Adrenal gland (tissue), 12 donors: Measurements from ENCODE around the gene NFYC. TPM values are rescaled to one million over a fixed set of nuclear protein-coding genes. Genes with fewer than 3 reads are reported as not detected.

Source experiments
- DNase-seq, 7 donors: peaks; one replicate each; pipeline ENCODE4 v3.0.0-alpha.2; 2019 to 2020
- H3K27ac ChIP-seq, 5 donors: fragments of 200-600 bp; sonication (generic) in 4 of 5; 1 replicate in 3 of 5; 2 replicates in 2 of 5; pipeline versions ENCODE4 v1.5.1 to v1.8.0; 2016 to 2020; ENCODE audit warnings: mild to moderate bottlenecking in 1 of 5
- H3K27me3 ChIP-seq: fragments of 200-600 bp; 2 replicates; pipeline ENCODE4 v1.8.0; 2021
- H3K36me3 ChIP-seq, 2 donors: fragments of 200-600 bp; replicated peaks in 1 of 2; 1 replicate in 1 of 2; 2 replicates in 1 of 2; pipeline versions ENCODE4 v1.5.1 to v1.8.0; 2018 to 2022
- H3K4me1 ChIP-seq, 2 donors: fragments of 200-600 bp; replicated peaks in 1 of 2; 1 replicate in 1 of 2; 2 replicates in 1 of 2; pipeline versions ENCODE4 v1.5.1 to v1.8.0; 2018 to 2021
- H3K4me3 ChIP-seq, 4 donors: fragments of 200-600 bp; sonication (generic) in 3 of 4; one replicate each; pipeline ENCODE4 v1.5.1; 2016 to 2018
- H3K9me3 ChIP-seq, 3 donors: fragments of 200-600 bp; sonication (generic) in 1 of 3; replicated peaks in 1 of 3; 1 replicate in 2 of 3; 2 replicates in 1 of 3; pipeline versions ENCODE4 v1.5.1 to v1.8.0; 2016 to 2021
- POLR2A ChIP-seq, 2 donors: fragments of 450-650 bp; IDR thresholded peaks; one replicate each; pipeline ENCODE4 v1.6.1; 2017; ENCODE audit warnings: antibody characterized with exemption in 2 of 2, mild to moderate bottlenecking in 2 of 2, moderate library complexity in 1 of 2
- WGBS, 4 donors: extraction: QIAGEN DNeasy Blood & Tissue Kit in 2 of 4; methylation state at CpG; one replicate each; pipeline versions ENCODE4 v1.1.5 to v1.1.7; 2013 to 2017; 5-methylcytosine and 5-hydroxymethylcytosine counted together
- intact Hi-C, 2 donors: fragments of 100-400 bp; cut with DNase I; formaldehyde crosslinking; loops; one replicate each; pipeline versions ENCODE4 v1.14.1 to v1.15.0; 2022 to 2023
- polyA plus RNA-seq, 3 donors: library from polyadenylated mRNA; stranded (reverse); fragments of 200-250 nt in 2 of 3; fragments of 350-450 nt in 1 of 3; fragmentation: Illumina TruSeq in 1 of 3; extraction: RNeasy Lipid Tissue Mini Kit (QIAGEN cat#74804) in 1 of 3; gene quantifications; one replicate each; pipeline ENCODE4 v1.2.3, GENCODE V29; 2013 to 2014
- total RNA-seq, 9 donors: library from RNA; depleted of rRNA in 4 of 9; stranded (reverse); fragments of >200 nt in 4 of 9; fragments of 120-200 nt in 1 of 9; fragmentation: NEBNext Ultra II Directional in 1 of 9; extraction: Animal tissue kit (Norgen Biotek cat#: 25700) in 1 of 9; gene quantifications; one replicate each; pipeline versions ENCODE4 v1.1.0 to v1.2.4, GENCODE V29; 2013 to 2023
- TF ChIP-seq, protein P1 (sequence below), 6 experiments: fragments of 450-650 bp in 4 of 6; fragments of 200-600 bp in 2 of 6; sonication (generic) in 1 of 6; IDR thresholded peaks; 1 replicate in 5 of 6; 2 replicates in 1 of 6; pipeline versions ENCODE4 v1.5.1 to v1.8.0; 2016 to 2021; ENCODE audit warnings: antibody characterized with exemption in 6 of 6, mild to moderate bottlenecking in 2 of 6, moderate library complexity in 1 of 6
- donor health status: healthy with polysubstance abuse.
- donor health status: Bipolar disorder and iron deficiency.
- donor health status: DM: yes; HTN: yes; CAD: no.
- donor health status: DM: no; HTN: no; CAD: no.
- donor health status: DM: no; HTN: no; CAD: no.
- donor health status: DM: yes; HTN: yes; CAD: no.

NFYC gene
- total and polyA plus RNA-seq, 12 donors = 35.9 to 73.8 (median 51.2) TPM

DNA sequence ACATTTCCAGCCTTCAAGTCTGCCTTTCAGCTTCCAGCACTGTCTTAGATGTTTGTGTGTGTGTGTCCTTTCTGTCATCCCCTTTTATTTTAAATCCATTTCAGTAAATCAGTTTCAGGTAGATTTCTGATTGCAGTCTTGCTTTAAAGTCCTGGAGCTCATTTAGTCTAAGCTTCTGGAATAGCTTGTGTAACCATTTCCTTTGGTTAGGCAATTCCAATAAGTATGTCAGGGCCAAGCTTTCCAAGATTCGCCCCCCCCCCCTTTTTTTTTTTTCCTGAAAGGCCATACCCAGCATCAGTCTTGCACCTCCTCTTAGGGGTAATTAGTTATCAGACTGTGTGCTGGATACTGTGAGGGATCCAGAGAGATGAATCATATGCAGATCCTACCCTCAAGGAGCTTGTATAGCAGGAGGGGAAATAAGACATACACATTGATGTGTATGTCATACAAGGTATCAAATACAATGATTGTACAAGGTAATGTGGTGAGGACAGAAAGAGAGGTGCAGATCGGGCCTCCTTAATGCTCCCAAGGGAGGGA lies 41.3 kb downstream of the NFYC start:
- Histone ChIP-seq H3K27me3 (no peaks in the 10 kb centered on the region), H3K36me3 (no peaks in the 10 kb centered on the region), H3K4me3 (no peak overlapping the region), H3K4me1 (peaks cover 9 to 12% of the 10 kb centered on the region in 2 donors), H3K9me3 (no peaks in the 10 kb centered on the region), H3K27ac (no peak overlapping the region)
- WGBS, 4 donors = 59 to 72% (median 67%) methylated on average over 2 of the region's 2 CpGs
- no peak for DNase-seq
- TF ChIP-seq, protein P1, sequence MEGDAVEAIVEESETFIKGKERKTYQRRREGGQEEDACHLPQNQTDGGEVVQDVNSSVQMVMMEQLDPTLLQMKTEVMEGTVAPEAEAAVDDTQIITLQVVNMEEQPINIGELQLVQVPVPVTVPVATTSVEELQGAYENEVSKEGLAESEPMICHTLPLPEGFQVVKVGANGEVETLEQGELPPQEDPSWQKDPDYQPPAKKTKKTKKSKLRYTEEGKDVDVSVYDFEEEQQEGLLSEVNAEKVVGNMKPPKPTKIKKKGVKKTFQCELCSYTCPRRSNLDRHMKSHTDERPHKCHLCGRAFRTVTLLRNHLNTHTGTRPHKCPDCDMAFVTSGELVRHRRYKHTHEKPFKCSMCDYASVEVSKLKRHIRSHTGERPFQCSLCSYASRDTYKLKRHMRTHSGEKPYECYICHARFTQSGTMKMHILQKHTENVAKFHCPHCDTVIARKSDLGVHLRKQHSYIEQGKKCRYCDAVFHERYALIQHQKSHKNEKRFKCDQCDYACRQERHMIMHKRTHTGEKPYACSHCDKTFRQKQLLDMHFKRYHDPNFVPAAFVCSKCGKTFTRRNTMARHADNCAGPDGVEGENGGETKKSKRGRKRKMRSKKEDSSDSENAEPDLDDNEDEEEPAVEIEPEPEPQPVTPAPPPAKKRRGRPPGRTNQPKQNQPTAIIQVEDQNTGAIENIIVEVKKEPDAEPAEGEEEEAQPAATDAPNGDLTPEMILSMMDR (IDR thresholded peaks at IDR 0.05) = no peak
- no peak for TF ChIP-seq POLR2A (IDR thresholded peaks at IDR 0.05)
- intact Hi-C loops = no loop called here

DNA sequence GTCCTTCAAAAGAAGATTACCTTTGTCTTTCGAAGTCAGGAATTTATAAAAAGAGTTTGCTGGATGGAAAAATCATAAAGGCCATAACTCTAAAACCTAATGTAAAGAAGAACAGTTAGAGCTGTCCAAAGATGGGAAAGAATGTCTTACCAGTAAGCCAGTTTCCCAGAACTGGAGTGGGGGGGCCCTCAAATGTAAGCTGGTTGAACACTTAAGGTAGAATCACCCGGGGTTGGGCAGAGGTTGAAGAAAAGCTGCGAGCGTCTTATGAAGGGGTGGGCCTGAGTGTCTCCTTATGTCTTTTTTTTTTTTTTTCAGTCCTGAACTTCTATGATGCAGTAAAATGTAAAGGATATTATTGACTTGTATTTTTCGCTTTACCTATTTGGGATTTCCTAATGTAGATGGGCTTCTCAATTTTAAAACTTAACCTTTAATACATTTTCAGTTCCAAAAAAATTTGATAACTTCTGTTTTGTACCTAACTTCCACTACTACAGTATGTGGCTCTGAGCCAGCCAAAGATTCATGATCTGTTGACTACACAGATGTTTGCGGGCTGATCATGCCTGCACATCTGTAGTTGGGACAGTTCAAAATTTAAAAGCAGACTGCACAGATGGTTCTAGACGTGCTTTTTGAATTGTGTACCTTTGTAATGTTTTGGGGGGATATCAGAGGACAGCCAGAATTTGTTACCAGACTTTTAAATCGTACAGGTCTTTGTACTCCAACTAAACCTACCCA lies 43.6 kb downstream of the NFYC start:
- no peak overlapping the region for H3K27ac ChIP-seq
- TF ChIP-seq, protein P1 (IDR thresholded peaks at IDR 0.05) = no peak
- TF ChIP-seq POLR2A (IDR thresholded peaks at IDR 0.05) = no peak
- WGBS, 4 donors = 87 to 89% (median 89%) methylated on average over 8 of the region's 8 CpGs
- DNase-seq = no peak
- no peaks in the 10 kb centered on the region for H3K9me3 ChIP-seq
- intact Hi-C loops = no loop called here
- H3K27me3 ChIP-seq = no peaks in the 10 kb centered on the region
- H3K4me3 ChIP-seq = no peak overlapping the region
- H3K4me1 ChIP-seq = peaks cover 9 to 19% of the 10 kb centered on the region in 2 donors
- peaks cover 0 to 14% of the 10 kb centered on the region in 2 donors for H3K36me3 ChIP-seq

DNA sequence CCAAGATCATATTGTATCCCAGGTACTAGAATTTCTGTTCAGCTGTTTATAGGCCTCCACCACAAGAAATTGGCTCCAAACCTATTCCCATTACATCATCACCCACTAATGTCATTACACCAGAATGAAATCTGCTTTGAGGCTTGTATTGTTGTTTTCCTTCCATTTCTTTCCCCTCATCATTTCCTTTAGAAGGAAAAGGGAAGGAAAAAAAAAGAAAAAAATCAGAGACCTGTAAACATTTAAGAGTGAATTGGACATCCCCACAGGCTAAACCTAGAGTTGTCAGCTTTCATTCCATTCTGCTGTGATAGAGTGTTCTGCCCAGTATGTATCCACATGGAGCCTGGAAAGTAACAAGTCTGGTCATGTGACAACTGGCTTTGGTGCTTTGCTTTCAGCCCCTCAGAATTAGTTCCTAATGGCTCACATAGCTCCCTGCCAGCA lies 44.6 kb downstream of the NFYC start:
- Histone ChIP-seq H3K27me3 (no peaks in the 10 kb centered on the region), H3K4me3 (no peak overlapping the region), H3K27ac (peak overlapping the region in 1 of 5 donors; percentile 22), H3K9me3 (no peaks in the 10 kb centered on the region), H3K4me1 (peaks cover 9 to 27% of the 10 kb centered on the region in 2 donors), H3K36me3 (peaks cover 0 to 16% of the 10 kb centered on the region in 2 donors)
- intact Hi-C loops = no loop called here
- TF ChIP-seq, protein P1 (IDR thresholded peaks at IDR 0.05) = no peak
- no peak for TF ChIP-seq POLR2A (IDR thresholded peaks at IDR 0.05)
- no peak for DNase-seq

DNA sequence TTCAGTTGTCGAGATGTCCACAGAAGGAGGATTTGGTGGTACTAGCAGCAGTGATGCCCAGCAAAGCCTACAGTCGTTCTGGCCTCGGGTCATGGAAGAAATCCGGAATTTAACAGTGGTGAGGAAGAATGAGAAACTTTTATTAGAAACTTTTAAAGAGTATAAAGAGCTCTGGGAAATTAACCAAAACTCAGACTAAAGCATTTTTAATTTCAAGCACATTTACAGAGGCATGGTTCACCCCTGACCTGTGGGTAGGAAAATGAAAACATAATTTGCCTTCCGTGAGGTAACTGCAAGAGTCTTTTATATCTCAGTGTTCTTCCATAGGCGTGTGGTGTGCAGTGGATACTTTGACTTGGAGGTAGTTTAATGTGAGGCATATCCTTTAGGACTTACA lies 47.3 kb downstream of the NFYC start:
- intact Hi-C loops = no loop called here
- H3K27me3 ChIP-seq = no peaks in the 10 kb centered on the region
- DNase-seq = no peak
- peaks cover 0 to 34% of the 10 kb centered on the region in 2 donors for H3K36me3 ChIP-seq
- peaks cover 0 to 18% of the 10 kb centered on the region in 2 donors for H3K4me1 ChIP-seq
- H3K9me3 ChIP-seq = no peaks in the 10 kb centered on the region
- WGBS, 4 donors = 85 to 92% (median 90%) methylated on average over 6 of the region's 6 CpGs
- H3K27ac ChIP-seq = no peak overlapping the region
- TF ChIP-seq, protein P1 (IDR thresholded peaks at IDR 0.05) = no peak
- no peak for TF ChIP-seq POLR2A (IDR thresholded peaks at IDR 0.05)
- no peak overlapping the region for H3K4me3 ChIP-seq
